ENCODE measurements around the gene CDK18.

CDK18 gene

GRCh38 chr1:205533748-205534443, 29.4 kb downstream of the CDK18 start:
- Histone ChIP-seq H3K9me3 (ENCODE audit: control insufficient read depth, low read length) (no peaks in the 10 kb centered on the region), H3K4me1 (ENCODE audit: control insufficient read depth, insufficient read depth, low read length, poor library complexity, severe bottlenecking) (no peaks in the 10 kb centered on the region), H3K36me3 (ENCODE audit: control insufficient read depth, insufficient read depth, low read length) (peaks cover 3% of the 10 kb centered on the region), H3K27ac (ENCODE audit: low read depth, low read length, severe bottlenecking) (no peak overlapping the region), H3K4me3 (ENCODE audit: extremely low read depth, insufficient read depth, low read length, poor library complexity, severe bottlenecking) (no peak overlapping the region)
- 85 to 90% methylated on average over 4 to 7 of the region's 7 CpGs for WGBS, 2 experiments (ENCODE audit: insufficient coverage in 2 of 2)

GRCh38 chr1:205534444-205534985, 30.0 kb downstream of the CDK18 start:
- H3K9me3 ChIP-seq (ENCODE audit: control insufficient read depth, low read length): no peaks in the 10 kb centered on the region
- 86 to 94% methylated on average over 5 to 7 of the region's 7 CpGs for WGBS, 2 experiments (ENCODE audit: insufficient coverage in 2 of 2)
- H3K4me3 ChIP-seq (ENCODE audit: extremely low read depth, insufficient read depth, low read length, poor library complexity, severe bottlenecking): no peak overlapping the region
- no peaks in the 10 kb centered on the region for H3K4me1 ChIP-seq (ENCODE audit: control insufficient read depth, insufficient read depth, low read length, poor library complexity, severe bottlenecking)
- H3K36me3 ChIP-seq (ENCODE audit: control insufficient read depth, insufficient read depth, low read length): peaks cover 3% of the 10 kb centered on the region
- no peak overlapping the region for H3K27ac ChIP-seq (ENCODE audit: low read depth, low read length, severe bottlenecking)

GRCh38 chr1:205535096-205535495, 30.6 kb downstream of the CDK18 start:
- 86 to 92% methylated on average over 4 of the region's 5 CpGs for WGBS, 2 experiments (ENCODE audit: insufficient coverage in 2 of 2)
- Histone ChIP-seq H3K9me3 (ENCODE audit: control insufficient read depth, low read length) (no peaks in the 10 kb centered on the region), H3K36me3 (ENCODE audit: control insufficient read depth, insufficient read depth, low read length) (peaks cover 3% of the 10 kb centered on the region), H3K27ac (ENCODE audit: low read depth, low read length, severe bottlenecking) (no peak overlapping the region), H3K4me1 (ENCODE audit: control insufficient read depth, insufficient read depth, low read length, poor library complexity, severe bottlenecking) (no peaks in the 10 kb centered on the region), H3K4me3 (ENCODE audit: extremely low read depth, insufficient read depth, low read length, poor library complexity, severe bottlenecking) (no peak overlapping the region)

- Histone ChIP-seq H3K9me3 (ENCODE audit: control insufficient read depth, low read length) (no peaks in the 10 kb centered on the region), H3K4me1 (ENCODE audit: control insufficient read depth, insufficient read depth, low read length, poor library complexity, severe bottlenecking) (no peaks in the 10 kb centered on the region), H3K4me3 (ENCODE audit: extremely low read depth, insufficient read depth, low read length, poor library complexity, severe bottlenecking) (no peak overlapping the region), H3K27ac (ENCODE audit: low read depth, low read length, severe bottlenecking) (no peak overlapping the region), H3K36me3 (ENCODE audit: control insufficient read depth, insufficient read depth, low read length) (no peaks in the 10 kb centered on the region)
- WGBS, 2 experiments (ENCODE audit: insufficient coverage in 2 of 2): 85 to 92% methylated on average over 4 to 11 of the region's 11 CpGs
Measured at GRCh38 chr1:205535866-205536758, 31.6 kb downstream of the CDK18 start.

- H3K4me1 ChIP-seq (ENCODE audit: control insufficient read depth, insufficient read depth, low read length, poor library complexity, severe bottlenecking): no peaks in the 10 kb centered on the region
- no peaks in the 10 kb centered on the region for H3K9me3 ChIP-seq (ENCODE audit: control insufficient read depth, low read length)
- no peak overlapping the region for H3K4me3 ChIP-seq (ENCODE audit: extremely low read depth, insufficient read depth, low read length, poor library complexity, severe bottlenecking)
- H3K36me3 ChIP-seq (ENCODE audit: control insufficient read depth, insufficient read depth, low read length): no peaks in the 10 kb centered on the region
- H3K27ac ChIP-seq (ENCODE audit: low read depth, low read length, severe bottlenecking): no peak overlapping the region
- WGBS, 2 experiments (ENCODE audit: insufficient coverage in 2 of 2): 68 to 87% methylated on average over 8 to 9 of the region's 9 CpGs
Measured at GRCh38 chr1:205536759-205537361, 32.4 kb downstream of the CDK18 start.

GRCh38 chr1:205537386-205538018, 33.0 kb downstream of the CDK18 start:
- H3K4me1 ChIP-seq (ENCODE audit: control insufficient read depth, insufficient read depth, low read length, poor library complexity, severe bottlenecking): no peaks in the 10 kb centered on the region
- H3K4me3 ChIP-seq (ENCODE audit: extremely low read depth, insufficient read depth, low read length, poor library complexity, severe bottlenecking): no peak overlapping the region
- no peaks in the 10 kb centered on the region for H3K36me3 ChIP-seq (ENCODE audit: control insufficient read depth, insufficient read depth, low read length)
- no peaks in the 10 kb centered on the region for H3K9me3 ChIP-seq (ENCODE audit: control insufficient read depth, low read length)
- no peak overlapping the region for H3K27ac ChIP-seq (ENCODE audit: low read depth, low read length, severe bottlenecking)
- 83 to 88% methylated on average over 6 to 7 of the region's 10 CpGs for WGBS, 2 experiments (ENCODE audit: insufficient coverage in 2 of 2)

- Histone ChIP-seq H3K4me3 (ENCODE audit: extremely low read depth, insufficient read depth, low read length, poor library complexity, severe bottlenecking) (no peak overlapping the region), H3K4me1 (ENCODE audit: control insufficient read depth, insufficient read depth, low read length, poor library complexity, severe bottlenecking) (no peaks in the 10 kb centered on the region), H3K9me3 (ENCODE audit: control insufficient read depth, low read length) (no peaks in the 10 kb centered on the region), H3K36me3 (ENCODE audit: control insufficient read depth, insufficient read depth, low read length) (no peaks in the 10 kb centered on the region), H3K27ac (ENCODE audit: low read depth, low read length, severe bottlenecking) (no peak overlapping the region)
- 89 to 97% methylated on average over 3 of the region's 5 CpGs for WGBS, 2 experiments (ENCODE audit: insufficient coverage in 2 of 2)
Measured at GRCh38 chr1:205538235-205538840, 33.9 kb downstream of the CDK18 start.

- Histone ChIP-seq H3K27ac (ENCODE audit: low read depth, low read length, severe bottlenecking) (no peak overlapping the region), H3K4me3 (ENCODE audit: extremely low read depth, insufficient read depth, low read length, poor library complexity, severe bottlenecking) (no peak overlapping the region), H3K36me3 (ENCODE audit: control insufficient read depth, insufficient read depth, low read length) (no peaks in the 10 kb centered on the region), H3K9me3 (ENCODE audit: control insufficient read depth, low read length) (no peaks in the 10 kb centered on the region), H3K4me1 (ENCODE audit: control insufficient read depth, insufficient read depth, low read length, poor library complexity, severe bottlenecking) (peaks cover 6% of the 10 kb centered on the region)
- 82 to 94% methylated on average over 4 to 6 of the region's 6 CpGs for WGBS, 2 experiments (ENCODE audit: insufficient coverage in 2 of 2)
Measured at GRCh38 chr1:205541161-205541886, 36.9 kb downstream of the CDK18 start.

GRCh38 chr1:205542367-205542766, 37.9 kb downstream of the CDK18 start:
- Histone ChIP-seq H3K4me1 (ENCODE audit: control insufficient read depth, insufficient read depth, low read length, poor library complexity, severe bottlenecking) (peaks cover 6% of the 10 kb centered on the region), H3K4me3 (ENCODE audit: extremely low read depth, insufficient read depth, low read length, poor library complexity, severe bottlenecking) (no peak overlapping the region), H3K36me3 (ENCODE audit: control insufficient read depth, insufficient read depth, low read length) (no peaks in the 10 kb centered on the region), H3K9me3 (ENCODE audit: control insufficient read depth, low read length) (no peaks in the 10 kb centered on the region), H3K27ac (ENCODE audit: low read depth, low read length, severe bottlenecking) (no peak overlapping the region)
- 70 to 82% methylated on average over 8 to 10 of the region's 11 CpGs for whole genome bisulfite sequencing, 2 experiments (ENCODE audit: insufficient coverage in 2 of 2)

Measured in mesodermal cell (in vitro differentiated cells).